NCI-H345 (cell line): ENCODE measurements around the gene TMEM217.
A peak's percentile ranks its signal among the peaks of the same experiment; 100 is the strongest.

Experiments
- DNase-seq: peaks from one replicate; lab custom pipeline; 2025; lab: John Stamatoyannopoulos, UW

TMEM217 gene

DNA sequence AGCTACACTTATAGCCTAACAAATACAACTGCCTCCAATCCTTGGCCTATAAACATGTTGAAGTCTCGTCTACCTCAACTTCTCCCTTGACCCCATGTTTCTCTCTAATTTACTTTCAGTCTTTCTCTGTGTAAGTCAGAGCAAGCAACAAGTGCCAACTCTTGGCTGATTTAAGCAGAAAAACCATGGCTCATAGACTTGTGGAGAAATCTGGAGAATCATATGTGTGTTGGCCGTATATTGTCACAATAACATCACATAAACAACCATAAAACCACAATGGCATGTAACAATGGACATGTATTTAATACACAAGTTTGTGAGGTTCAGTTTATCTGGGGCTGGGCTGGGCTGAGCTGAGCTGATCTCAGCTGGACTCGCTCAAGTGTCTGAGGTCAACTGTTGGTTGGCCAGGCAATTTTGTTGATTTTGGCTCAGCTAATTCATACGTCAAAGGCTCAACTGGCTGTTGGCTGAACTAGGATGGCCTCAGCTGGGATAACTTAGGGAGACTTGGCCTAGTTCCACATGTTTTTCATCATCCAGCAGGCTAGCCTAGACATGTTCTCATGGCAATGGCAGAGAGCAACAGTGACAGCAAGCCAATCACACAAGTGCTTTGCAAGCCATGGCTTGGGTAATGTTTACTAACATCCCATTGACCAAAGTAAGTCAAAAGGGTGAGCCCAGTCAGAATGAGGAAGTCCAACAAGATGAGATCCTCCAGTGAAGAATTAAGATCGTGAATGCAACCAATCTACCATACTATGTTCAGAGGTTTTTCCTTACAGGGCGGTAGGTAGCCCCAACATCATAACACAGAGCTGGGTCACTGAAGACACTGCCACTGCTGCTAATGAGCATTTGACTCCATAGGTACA is 13.3 kb downstream of the TMEM217 start:
- peak; percentile 94 for DNase-seq

- DNase-seq = no peak
Measured at GRCh38 chr6:37243816-37244370, 14.1 kb downstream of the TMEM217 start.

GRCh38 chr6:37243131-37243815 is 14.7 kb downstream of the TMEM217 start:
- DNase-seq = no peak

DNA sequence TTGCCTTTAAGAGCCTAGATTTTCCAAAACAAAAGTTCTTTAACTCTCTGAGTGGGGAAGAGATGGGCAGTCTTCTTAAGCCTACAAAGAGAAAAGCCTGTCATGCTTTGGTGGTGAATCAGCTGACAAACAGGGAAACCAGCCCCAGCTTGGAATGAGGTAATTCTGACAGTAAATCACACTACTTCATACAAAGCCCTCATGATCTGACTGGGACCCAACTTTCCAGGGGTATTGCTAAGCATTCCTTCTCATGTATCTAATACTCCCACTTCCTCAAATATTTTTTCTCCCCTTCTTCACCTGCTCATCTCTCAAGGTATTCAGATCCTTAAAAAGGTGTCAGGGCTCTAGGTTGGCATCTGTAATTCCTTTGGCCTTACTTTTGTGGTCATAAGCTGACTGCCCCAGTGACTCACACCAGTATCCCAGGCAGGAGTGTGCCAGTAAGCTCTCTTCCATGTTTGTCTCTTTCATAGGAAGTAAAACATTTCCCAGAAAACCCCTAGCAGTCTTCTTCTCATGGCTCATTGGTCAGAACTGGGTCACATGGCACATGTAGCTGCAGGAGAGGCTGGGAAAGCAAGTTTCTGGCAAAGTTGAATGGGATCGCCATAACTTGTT is 15.4 kb downstream of the TMEM217 start:
- DNase-seq = no peak

DNA sequence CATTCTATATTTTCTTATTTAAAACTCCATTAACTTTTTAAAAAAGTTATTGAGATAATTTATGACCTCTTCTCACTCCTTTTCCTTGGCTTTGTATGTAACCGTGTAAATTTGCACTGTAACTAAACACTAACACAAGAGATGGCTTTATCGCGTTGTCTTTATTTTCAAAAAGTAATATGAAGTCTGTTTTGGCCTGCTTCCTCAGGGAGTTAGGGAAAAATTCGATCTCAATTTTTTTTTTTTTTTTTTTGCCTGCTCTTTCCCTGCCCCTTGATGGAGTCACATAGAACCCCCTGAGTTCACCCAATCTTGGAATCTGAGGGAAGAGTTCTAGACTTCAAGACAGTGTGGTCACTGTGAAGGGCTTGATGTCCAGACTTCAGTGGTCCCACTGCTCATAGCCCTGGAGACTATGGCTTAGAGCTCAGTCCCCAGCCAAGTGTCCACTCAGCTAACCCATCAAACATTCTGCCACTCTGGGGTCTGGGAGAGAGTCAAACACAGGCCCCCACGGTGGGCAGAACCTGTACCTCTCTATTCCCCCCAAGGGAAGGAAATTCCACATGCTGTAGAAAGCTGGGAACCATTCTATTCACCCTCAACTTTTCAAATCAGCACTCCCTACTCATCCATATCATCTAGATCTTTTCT is 16.0 kb downstream of the TMEM217 start:
- DNase-seq = no peak

GRCh38 chr6:37241131-37241530 is 16.8 kb downstream of the TMEM217 start:
- DNase-seq = no peak

GRCh38 chr6:37239950-37240713 is 17.8 kb downstream of the TMEM217 start:
- DNase-seq = peak; percentile 95

GRCh38 chr6:37239526-37239925 is 18.4 kb downstream of the TMEM217 start:
- DNase-seq = no peak

GRCh38 chr6:37238381-37238780 is 19.6 kb downstream of the TMEM217 start:
- DNase-seq = no peak

GRCh38 chr6:37237789-37238188 is 20.2 kb downstream of the TMEM217 start:
- no peak for DNase-seq

DNA sequence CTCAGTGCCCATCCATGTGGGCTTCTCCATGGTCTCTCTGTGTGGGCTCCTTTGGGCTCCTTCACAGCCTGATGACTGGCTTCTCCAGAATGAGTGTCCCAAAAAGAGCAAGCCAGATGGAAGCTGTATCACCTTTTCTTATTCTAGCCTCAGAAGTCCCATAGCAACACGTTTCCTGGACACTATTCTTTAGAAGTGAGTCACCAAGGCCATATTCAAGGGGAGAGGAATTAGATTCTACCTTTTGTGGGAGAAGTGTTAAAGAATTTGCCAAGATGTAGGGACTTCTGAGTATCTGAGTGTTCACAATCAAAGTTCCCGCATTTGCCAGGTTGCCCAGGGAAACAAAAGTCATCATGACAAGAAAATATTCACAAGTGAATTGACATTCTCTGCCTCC is 21.0 kb downstream of the TMEM217 start:
- DNase-seq = no peak

DNA sequence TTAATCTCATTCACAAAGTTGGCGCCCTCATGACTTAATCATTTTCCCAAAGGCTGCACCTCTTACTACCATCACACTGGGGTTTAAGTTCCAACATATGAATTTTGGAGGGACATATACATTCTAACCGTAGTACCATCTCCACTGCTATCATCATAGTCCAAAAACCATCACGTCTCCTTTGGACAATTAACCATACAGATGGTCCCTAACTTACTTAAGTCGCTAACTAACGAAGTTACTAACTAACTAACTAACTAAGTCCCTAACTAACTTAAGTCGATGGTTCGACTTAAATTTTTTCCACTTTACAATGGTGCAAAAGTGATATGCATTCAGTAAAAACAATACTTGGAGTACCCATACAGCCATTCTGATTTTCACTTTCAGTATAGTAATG is 24.4 kb downstream of the TMEM217 start:
- DNase-seq = no peak

DNA sequence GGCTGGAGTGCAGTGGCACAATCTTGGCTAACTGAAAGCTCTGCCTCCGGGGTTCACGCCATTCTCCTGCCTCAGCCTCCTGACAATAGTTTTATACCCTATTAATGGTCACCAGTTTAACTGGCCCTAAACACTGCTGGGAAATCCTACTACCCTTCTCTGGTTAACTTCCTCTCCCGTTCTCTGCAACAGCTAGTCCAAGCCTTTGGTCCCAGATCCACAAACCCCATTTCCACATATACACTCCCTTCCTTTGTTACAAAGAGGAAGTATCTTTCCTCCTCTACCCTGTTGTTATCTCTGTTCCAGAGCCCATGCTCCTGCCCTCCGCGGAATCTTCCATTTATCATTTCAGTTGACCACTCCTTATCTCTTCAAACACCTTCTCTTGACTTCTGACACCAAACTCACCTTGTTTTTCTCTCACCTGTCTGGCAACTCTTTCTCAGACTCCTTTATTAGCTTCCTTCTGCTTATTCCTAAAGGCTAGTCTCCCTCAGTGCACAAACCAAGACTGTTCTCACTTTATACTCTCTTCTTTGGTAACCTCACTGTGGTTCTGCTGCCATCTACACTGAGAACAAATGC is 25.4 kb downstream of the TMEM217 start:
- no peak for DNase-seq

GRCh38 chr6:37230104-37230503 is 27.8 kb downstream of the TMEM217 start:
- DNase-seq = no peak

DNA sequence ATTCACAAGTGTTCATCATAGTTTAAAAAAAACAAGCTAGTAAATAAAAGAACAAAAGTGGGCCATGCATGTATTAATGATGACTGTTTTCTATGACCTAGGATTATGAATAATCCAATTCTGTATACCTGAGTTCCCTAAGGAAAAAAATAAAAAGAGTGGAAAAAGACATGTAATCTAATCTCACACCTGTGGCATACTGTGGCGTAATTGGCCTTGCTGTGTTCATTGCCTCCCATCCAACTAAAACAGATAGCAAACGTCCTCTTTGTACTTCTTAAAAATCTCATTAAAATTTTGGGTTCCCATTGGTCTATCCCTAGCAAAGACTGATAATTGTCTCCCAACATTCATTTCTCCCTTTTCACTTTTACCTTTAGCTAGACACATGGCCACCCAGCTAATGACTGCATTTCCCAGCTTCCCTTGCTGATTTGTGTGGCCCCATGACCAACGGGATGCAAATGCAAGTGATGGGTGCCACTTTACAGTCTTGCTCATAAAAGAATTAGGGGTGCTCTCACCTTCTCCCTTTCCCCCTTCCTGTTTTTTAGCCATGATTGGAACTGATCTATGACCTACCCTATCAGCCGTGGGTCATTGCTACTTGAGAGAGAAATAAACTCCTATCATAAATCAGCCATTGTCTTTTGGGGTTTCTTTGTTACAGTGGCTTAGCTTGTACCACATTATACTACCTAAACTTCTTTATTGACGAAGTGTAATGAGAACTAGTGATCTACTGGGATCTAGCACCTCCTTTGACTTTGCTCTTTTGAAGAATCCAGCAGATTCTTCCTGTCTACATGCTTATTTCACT is 32.4 kb downstream of the TMEM217 start:
- no peak for DNase-seq

GRCh38 chr6:37222992-37223391 is 35.0 kb downstream of the TMEM217 start:
- no peak for DNase-seq

GRCh38 chr6:37222125-37222967 is 35.6 kb downstream of the TMEM217 start:
- peak; percentile 98 for DNase-seq

DNA sequence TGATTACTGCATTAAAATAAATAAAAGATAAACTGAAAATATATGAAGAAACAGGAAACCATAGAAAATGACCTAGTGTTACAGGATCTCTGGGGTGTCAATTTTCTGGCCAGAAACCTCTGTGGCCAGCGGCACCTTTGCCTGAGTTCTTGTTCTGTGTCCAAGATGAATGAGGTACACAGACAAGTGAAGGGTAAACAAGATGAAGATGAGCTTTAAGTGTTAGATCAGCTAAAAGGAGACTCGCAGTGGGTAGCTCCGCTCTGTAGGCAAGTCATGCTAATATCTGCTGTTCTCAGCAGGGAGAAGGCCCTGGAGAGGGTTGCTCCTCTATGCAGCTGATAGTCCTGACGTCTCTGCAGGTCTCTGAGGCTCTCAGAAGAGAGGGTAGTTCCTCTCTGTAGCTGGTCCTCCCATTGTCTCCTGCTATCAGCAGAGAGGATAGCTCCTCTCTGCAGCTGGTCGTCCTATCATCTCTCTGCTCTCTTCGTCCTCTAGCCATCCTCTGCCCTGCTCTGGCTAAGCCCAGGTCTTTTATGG is 36.3 kb downstream of the TMEM217 start:
- DNase-seq = no peak

GRCh38 chr6:37218511-37218910 is 39.4 kb downstream of the TMEM217 start:
- DNase-seq = no peak
